Measurements from ENCODE around the gene SLC46A3. TPM values are rescaled to one million over a fixed set of nuclear protein-coding genes. Genes with fewer than 3 reads are reported as not detected.

SLC46A3 gene
- total and polyA plus RNA-seq, 8 donors = 3.3 to 9.0 (median 6.0) TPM

- no peak for TF ChIP-seq CTCF (IDR thresholded peaks at IDR 0.05)
- H3K27me3 ChIP-seq = no peaks in the 10 kb centered on the region
- no peak overlapping the region for H3K27ac ChIP-seq
- WGBS, 2 donors = 84 to 90% methylated on average over 3 of the region's 3 CpGs
- no peak overlapping the region for H3K4me3 ChIP-seq
- no peak for DNase-seq
- peak in 1 of 4 donors; percentile 47 for ATAC-seq
- no peaks in the 10 kb centered on the region for H3K4me1 ChIP-seq
- H3K9me3 ChIP-seq = no peaks in the 10 kb centered on the region
- no peak for FAIRE-seq
- H3K36me3 ChIP-seq = no peaks in the 10 kb centered on the region
- intact Hi-C loops (cut with DNase I) = no loop called here
Measured at GRCh38 chr13:28725046-28725610, 6.4 kb upstream of the SLC46A3 start.

GRCh38 chr13:28723806-28724205 lies 5.0 kb upstream of the SLC46A3 start:
- no peak for TF ChIP-seq CTCF (IDR thresholded peaks at IDR 0.05)
- no peak overlapping the region for H3K27ac ChIP-seq
- no peaks in the 10 kb centered on the region for H3K9me3 ChIP-seq
- intact Hi-C loops (cut with DNase I) = no loop called here
- WGBS, 2 donors = 90 to 96% methylated on average over 22 of the region's 22 CpGs
- H3K4me1 ChIP-seq = no peaks in the 10 kb centered on the region
- peak in 1 of 6 donors; percentile 58 for DNase-seq
- no peak for ATAC-seq
- no peak for FAIRE-seq
- no peaks in the 10 kb centered on the region for H3K36me3 ChIP-seq
- no peak overlapping the region for H3K4me3 ChIP-seq
- H3K27me3 ChIP-seq = no peaks in the 10 kb centered on the region

- H3K27ac ChIP-seq = peak overlapping the region in 1 of 4 donors; percentile 91
- H3K4me1 ChIP-seq = peaks cover 0 to 11% (median 10%) of the 10 kb centered on the region in 3 donors
- no peak for DNase-seq
- intact Hi-C loops (cut with DNase I) = no loop called here
- H3K9me3 ChIP-seq = no peaks in the 10 kb centered on the region
- H3K27me3 ChIP-seq = no peaks in the 10 kb centered on the region
- TF ChIP-seq CTCF (IDR thresholded peaks at IDR 0.05) = no peak
- H3K4me3 ChIP-seq = peak overlapping the region; percentile 55 to 84 (median 69)
- FAIRE-seq = no peak
- H3K36me3 ChIP-seq = no peaks in the 10 kb centered on the region
- no peak for ATAC-seq
- WGBS, 2 donors = 41 to 43% methylated on average over 15 of the region's 15 CpGs
Measured at GRCh38 chr13:28719227-28720055, 671 bp upstream of the SLC46A3 start.

GRCh38 chr13:28718196-28718542 lies 601 bp downstream of the SLC46A3 start:
- no peak for TF ChIP-seq CTCF (IDR thresholded peaks at IDR 0.05)
- H3K27me3 ChIP-seq = no peaks in the 10 kb centered on the region
- ATAC-seq = peak; percentile 3 to 26 (median 6)
- FAIRE-seq = no peak
- 5 to 8% methylated on average over 10 of the region's 10 CpGs for WGBS, 2 donors
- H3K36me3 ChIP-seq = no peaks in the 10 kb centered on the region
- DNase-seq = no peak
- no peaks in the 10 kb centered on the region for H3K9me3 ChIP-seq
- H3K4me1 ChIP-seq = peaks cover 0 to 11% (median 10%) of the 10 kb centered on the region in 3 donors
- peak overlapping the region; percentile 80 to 91 (median 82) for H3K27ac ChIP-seq
- intact Hi-C loops (cut with DNase I) = no loop called here
- H3K4me3 ChIP-seq = peak overlapping the region; percentile 55 to 84 (median 69)

- no peak for DNase-seq
- Histone ChIP-seq H3K27ac (peak overlapping the region in 2 of 4 donors; percentile 20 to 44), H3K36me3 (no peaks in the 10 kb centered on the region), H3K9me3 (no peaks in the 10 kb centered on the region), H3K27me3 (no peaks in the 10 kb centered on the region), H3K4me1 (peaks cover 0 to 11% (median 10%) of the 10 kb centered on the region in 3 donors), H3K4me3 (no peak overlapping the region)
- intact Hi-C loops (cut with DNase I) = no loop called here
- no peak for FAIRE-seq
- no peak for TF ChIP-seq CTCF (IDR thresholded peaks at IDR 0.05)
- no peak for ATAC-seq
- WGBS, 2 donors = 81 to 82% methylated on average over 3 of the region's 3 CpGs
Measured at GRCh38 chr13:28717170-28717569, 1.6 kb downstream of the SLC46A3 start.
